MM.1S (cell line): Measurements from ENCODE around the gene NAE1.

Experiments used
- EZH2 ChIP-seq: fragments of 300-600 bp; sonication (generic); optimal IDR thresholded peaks from 2 replicates; pipeline ENCODE3; 2017; ENCODE audit warnings: low read depth, mild to moderate bottlenecking, antibody characterized with exemption, low read length, mixed read lengths
- EZH2phosphoT487 ChIP-seq: fragments of 300-600 bp; sonication (generic); IDR thresholded peaks from 2 replicates; pipeline ENCODE4 v1.6.1; 2018; ENCODE audit warnings: antibody characterized with exemption, low read length
- TF ChIP-seq, protein P1 (sequence below): fragments of 300-600 bp; sonication (generic); IDR thresholded peaks from 2 replicates; pipeline ENCODE4 v1.5.1; 2016; ENCODE audit warnings: antibody characterized with exemption, low read length, mixed read lengths

DNA sequence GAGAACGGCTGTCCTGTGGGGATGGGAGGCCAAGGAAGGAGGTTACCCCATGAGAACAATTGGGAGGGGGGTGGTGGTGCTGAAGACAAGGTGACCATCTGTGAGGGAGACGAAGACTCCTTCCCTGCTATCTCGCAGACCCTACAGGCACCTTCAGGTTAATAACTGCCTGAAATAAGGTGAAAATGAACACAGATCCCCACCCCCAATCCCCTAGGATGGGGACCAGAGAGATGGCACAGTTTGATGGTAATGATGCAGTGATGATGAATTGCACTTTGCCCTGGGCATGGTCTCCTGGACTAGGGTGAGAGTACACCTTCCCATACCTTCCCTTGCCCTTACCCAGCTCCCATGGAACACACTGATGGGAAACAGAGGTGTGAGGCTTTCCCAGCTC lies 1.4 kb upstream of the NAE1 start:
- TF ChIP-seq, protein P1, sequence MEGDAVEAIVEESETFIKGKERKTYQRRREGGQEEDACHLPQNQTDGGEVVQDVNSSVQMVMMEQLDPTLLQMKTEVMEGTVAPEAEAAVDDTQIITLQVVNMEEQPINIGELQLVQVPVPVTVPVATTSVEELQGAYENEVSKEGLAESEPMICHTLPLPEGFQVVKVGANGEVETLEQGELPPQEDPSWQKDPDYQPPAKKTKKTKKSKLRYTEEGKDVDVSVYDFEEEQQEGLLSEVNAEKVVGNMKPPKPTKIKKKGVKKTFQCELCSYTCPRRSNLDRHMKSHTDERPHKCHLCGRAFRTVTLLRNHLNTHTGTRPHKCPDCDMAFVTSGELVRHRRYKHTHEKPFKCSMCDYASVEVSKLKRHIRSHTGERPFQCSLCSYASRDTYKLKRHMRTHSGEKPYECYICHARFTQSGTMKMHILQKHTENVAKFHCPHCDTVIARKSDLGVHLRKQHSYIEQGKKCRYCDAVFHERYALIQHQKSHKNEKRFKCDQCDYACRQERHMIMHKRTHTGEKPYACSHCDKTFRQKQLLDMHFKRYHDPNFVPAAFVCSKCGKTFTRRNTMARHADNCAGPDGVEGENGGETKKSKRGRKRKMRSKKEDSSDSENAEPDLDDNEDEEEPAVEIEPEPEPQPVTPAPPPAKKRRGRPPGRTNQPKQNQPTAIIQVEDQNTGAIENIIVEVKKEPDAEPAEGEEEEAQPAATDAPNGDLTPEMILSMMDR: no peak
- TF ChIP-seq EZH2phosphoT487: no peak
- TF ChIP-seq EZH2: no peak
